Activated T-helper 2 cell treated with anti-CD3 and anti-CD28 coated beads, Interferon-gamma antibody, Interleukin-2, Interleukin-4, amounts not matched to agents 10 μg/mL and 5 μg/mL and 100 μg/mL, durations not matched to agents 14 hours and 24 hours and 36 hours (primary cell): ENCODE measurements around the gene INO80. TPM values are rescaled to one million over a fixed set of nuclear protein-coding genes. Genes with fewer than 3 reads are reported as not detected.

Source experiments
- DNase-seq: peaks from one replicate; pipeline ENCODE4 v3.0.0; 2021; ENCODE audit warnings: low spot score
- H3K27ac Mint-ChIP-seq: one replicate; pipeline ENCODE4 v1.8.0; 2021; ENCODE audit warnings: mixed read lengths
- H3K27me3 Mint-ChIP-seq: one replicate; pipeline ENCODE4 v1.8.0; 2021; ENCODE audit warnings: low read depth, mixed read lengths
- H3K36me3 Mint-ChIP-seq: one replicate; pipeline ENCODE4 v1.8.0; 2021; ENCODE audit warnings: low read depth, mixed read lengths
- H3K4me1 Mint-ChIP-seq: one replicate; pipeline ENCODE4 v1.8.0; 2021; ENCODE audit warnings: low read depth, mixed read lengths
- H3K4me3 Mint-ChIP-seq: one replicate; pipeline ENCODE4 v1.8.0; 2021; ENCODE audit warnings: low read depth, mild to moderate bottlenecking, moderate library complexity, mixed read lengths
- H3K9me3 Mint-ChIP-seq: one replicate; pipeline ENCODE4 v1.8.0; 2021; ENCODE audit warnings: mixed read lengths
- intact Hi-C: fragments of 100-400 bp; cut with micrococcal nuclease; formaldehyde crosslinking; loops from one replicate; pipeline ENCODE4 v1.15.1; 2023
- total RNA-seq: library from RNA; stranded (reverse); gene quantifications from 2 replicates; pipeline ENCODE4 v1.2.3, GENCODE V29; 2022

INO80 gene
- total RNA-seq, 1 donor from 2014 or later: 33.2 TPM

DNA sequence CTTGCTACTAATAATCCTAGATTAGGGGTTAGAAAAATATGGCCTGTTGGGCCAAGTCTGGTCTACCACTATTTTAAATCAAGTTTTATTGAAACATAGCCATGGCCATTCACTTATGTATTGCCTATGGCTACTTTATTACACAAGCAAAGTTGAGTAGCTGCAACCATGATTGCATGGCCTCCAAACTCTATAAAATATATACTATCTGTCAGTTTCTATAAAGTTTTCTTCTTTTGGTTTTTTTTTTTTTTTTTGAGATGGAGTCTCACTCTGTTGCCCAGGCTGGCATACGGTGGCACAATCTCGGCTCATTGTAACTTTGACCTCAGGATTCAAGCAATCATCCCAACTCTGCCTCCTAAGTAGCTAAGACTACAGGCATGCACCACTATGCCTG is 60.4 kb downstream of the INO80 start:
- Mint-ChIP-seq H3K4me1 (no peaks in the 10 kb centered on the region), H3K9me3 (peaks cover 2% of the 10 kb centered on the region), H3K27ac (no peak overlapping the region), H3K36me3 (peaks cover 85% of the 10 kb centered on the region), H3K4me3 (no peak overlapping the region), H3K27me3 (no peaks in the 10 kb centered on the region)
- intact Hi-C loops: no loop called here
- DNase-seq: no peak

DNA sequence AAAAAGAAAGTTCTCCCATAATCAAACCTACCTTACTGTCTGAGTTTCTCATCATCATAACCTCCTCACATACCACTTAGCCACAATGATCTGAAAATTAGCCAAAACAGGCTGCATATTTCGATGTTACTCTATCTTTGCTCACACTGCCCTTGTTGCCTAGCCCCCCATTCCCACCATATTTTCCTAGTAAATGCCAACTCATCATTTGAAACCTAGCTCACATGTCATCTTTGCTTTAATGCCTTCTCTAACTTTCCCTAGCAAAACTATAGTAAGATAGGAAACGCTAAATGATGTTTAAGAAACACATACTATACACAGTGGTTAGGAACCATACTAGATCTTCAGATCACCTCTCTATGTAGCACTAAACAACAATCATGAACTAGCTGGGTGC is 64.9 kb downstream of the INO80 start:
- Mint-ChIP-seq H3K36me3 (peaks cover 79% of the 10 kb centered on the region), H3K4me3 (no peak overlapping the region), H3K4me1 (peaks cover 2% of the 10 kb centered on the region), H3K27ac (no peak overlapping the region), H3K27me3 (no peaks in the 10 kb centered on the region), H3K9me3 (no peaks in the 10 kb centered on the region)
- DNase-seq: no peak
- intact Hi-C loops: no loop called here

DNA sequence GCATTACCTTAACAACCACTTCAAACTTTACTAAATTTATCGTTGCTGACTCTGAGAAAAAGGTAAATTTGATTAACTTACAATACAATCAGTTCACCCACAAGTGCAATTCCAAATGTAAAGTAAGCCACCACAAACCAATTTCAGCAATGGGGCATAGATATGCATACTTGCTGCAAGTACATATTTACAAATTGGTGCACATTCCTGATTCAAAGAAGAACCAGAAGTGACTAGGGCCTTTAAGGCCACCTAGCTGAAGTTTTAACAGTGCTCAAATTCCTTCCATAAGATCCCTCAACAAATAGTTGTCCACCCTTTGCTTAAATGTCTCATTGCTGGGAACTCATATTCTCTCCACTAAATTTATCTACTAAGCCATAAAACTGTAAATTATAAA is 67.2 kb downstream of the INO80 start:
- intact Hi-C loops: no loop called here
- H3K27ac Mint-ChIP-seq: no peak overlapping the region
- peaks cover 2% of the 10 kb centered on the region for H3K4me1 Mint-ChIP-seq

DNA sequence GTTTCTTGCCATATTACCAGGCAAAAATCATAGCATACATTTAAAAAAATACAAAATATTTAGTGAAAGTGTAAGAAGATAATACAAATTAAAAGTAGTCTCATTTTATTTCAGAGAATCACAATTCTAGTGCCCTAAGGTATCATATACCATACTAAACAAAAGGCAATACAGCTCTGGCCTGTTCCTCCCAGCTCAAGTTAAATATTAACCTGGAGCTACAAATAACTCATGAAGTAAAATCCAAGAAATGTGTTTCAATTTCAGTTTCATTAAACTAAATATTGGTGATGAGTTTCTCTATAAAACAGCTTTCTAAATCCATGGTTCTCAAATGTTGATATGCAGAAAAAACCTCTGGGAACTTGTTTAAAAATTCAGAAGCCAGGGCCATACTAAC is 67.7 kb downstream of the INO80 start:
- Mint-ChIP-seq H3K4me1 (peaks cover 2% of the 10 kb centered on the region), H3K27me3 (no peaks in the 10 kb centered on the region), H3K36me3 (peaks cover 78% of the 10 kb centered on the region), H3K9me3 (no peaks in the 10 kb centered on the region), H3K27ac (no peak overlapping the region), H3K4me3 (no peak overlapping the region)
- DNase-seq: no peak
- intact Hi-C loops: no loop called here

More for the DNA sequence above, 67.2 kb downstream of the INO80 start:
- Mint-ChIP-seq H3K4me3 (no peak overlapping the region), H3K27me3 (no peaks in the 10 kb centered on the region), H3K9me3 (no peaks in the 10 kb centered on the region), H3K36me3 (peaks cover 78% of the 10 kb centered on the region)
- no peak for DNase-seq

GRCh38 chr15:41047474-41047873 is 68.6 kb downstream of the INO80 start:
- Mint-ChIP-seq H3K27ac (no peak overlapping the region), H3K4me1 (peaks cover 2% of the 10 kb centered on the region), H3K4me3 (no peak overlapping the region), H3K36me3 (peaks cover 81% of the 10 kb centered on the region), H3K27me3 (no peaks in the 10 kb centered on the region), H3K9me3 (no peaks in the 10 kb centered on the region)
- DNase-seq: no peak
- intact Hi-C loops: no loop called here

- Mint-ChIP-seq H3K27ac (no peak overlapping the region), H3K9me3 (no peaks in the 10 kb centered on the region)
Measured at GRCh38 chr15:41043276-41043951, 72.7 kb downstream of the INO80 start.

DNA sequence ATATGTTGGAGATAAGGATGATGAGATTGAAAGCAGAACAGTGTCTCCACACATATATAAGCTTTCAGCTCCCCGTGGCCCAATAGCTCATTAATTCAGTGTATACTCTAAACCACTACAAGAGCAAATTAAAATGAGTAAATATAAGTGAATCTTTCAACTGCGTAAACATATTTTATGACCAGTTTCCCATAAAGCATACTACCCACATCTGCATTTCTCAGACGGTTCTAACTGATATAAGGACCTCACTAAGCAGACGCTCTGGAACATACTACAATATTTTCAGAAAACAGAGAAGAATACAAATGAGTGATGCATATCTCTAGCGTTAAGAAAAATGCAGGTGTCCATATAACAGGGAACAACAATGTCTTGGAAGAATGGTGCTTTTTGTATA is 73.2 kb downstream of the INO80 start:
- intact Hi-C loops: no loop called here
- Mint-ChIP-seq H3K27ac (no peak overlapping the region), H3K9me3 (no peaks in the 10 kb centered on the region), H3K4me3 (no peak overlapping the region), H3K36me3 (peaks cover 80% of the 10 kb centered on the region), H3K4me1 (no peaks in the 10 kb centered on the region), H3K27me3 (no peaks in the 10 kb centered on the region)
- DNase-seq: no peak

More at GRCh38 chr15:41043276-41043951, 72.7 kb downstream of the INO80 start:
- DNase-seq: no peak
- Mint-ChIP-seq H3K4me3 (no peak overlapping the region), H3K4me1 (peaks cover under 1% of the 10 kb centered on the region), H3K36me3 (peaks cover 78% of the 10 kb centered on the region), H3K27me3 (no peaks in the 10 kb centered on the region)
- intact Hi-C loops: no loop called here

GRCh38 chr15:41039121-41039520 is 77.0 kb downstream of the INO80 start:
- Mint-ChIP-seq H3K9me3 (no peaks in the 10 kb centered on the region), H3K27ac (no peak overlapping the region)
- intact Hi-C loops: no loop called here

GRCh38 chr15:41032079-41032328 is 84.1 kb downstream of the INO80 start:
- no peaks in the 10 kb centered on the region for H3K27me3 Mint-ChIP-seq
- peaks cover 37% of the 10 kb centered on the region for H3K36me3 Mint-ChIP-seq
- H3K4me1 Mint-ChIP-seq: peaks cover 7% of the 10 kb centered on the region
- no peak overlapping the region for H3K27ac Mint-ChIP-seq
- DNase-seq: no peak
- no peak overlapping the region for H3K4me3 Mint-ChIP-seq
- intact Hi-C loops: no loop called here
- H3K9me3 Mint-ChIP-seq: no peaks in the 10 kb centered on the region

More at GRCh38 chr15:41039121-41039520, 77.0 kb downstream of the INO80 start:
- Mint-ChIP-seq H3K4me1 (peaks cover 2% of the 10 kb centered on the region), H3K36me3 (peaks cover 62% of the 10 kb centered on the region), H3K4me3 (no peak overlapping the region), H3K27me3 (no peaks in the 10 kb centered on the region)
- no peak for DNase-seq

DNA sequence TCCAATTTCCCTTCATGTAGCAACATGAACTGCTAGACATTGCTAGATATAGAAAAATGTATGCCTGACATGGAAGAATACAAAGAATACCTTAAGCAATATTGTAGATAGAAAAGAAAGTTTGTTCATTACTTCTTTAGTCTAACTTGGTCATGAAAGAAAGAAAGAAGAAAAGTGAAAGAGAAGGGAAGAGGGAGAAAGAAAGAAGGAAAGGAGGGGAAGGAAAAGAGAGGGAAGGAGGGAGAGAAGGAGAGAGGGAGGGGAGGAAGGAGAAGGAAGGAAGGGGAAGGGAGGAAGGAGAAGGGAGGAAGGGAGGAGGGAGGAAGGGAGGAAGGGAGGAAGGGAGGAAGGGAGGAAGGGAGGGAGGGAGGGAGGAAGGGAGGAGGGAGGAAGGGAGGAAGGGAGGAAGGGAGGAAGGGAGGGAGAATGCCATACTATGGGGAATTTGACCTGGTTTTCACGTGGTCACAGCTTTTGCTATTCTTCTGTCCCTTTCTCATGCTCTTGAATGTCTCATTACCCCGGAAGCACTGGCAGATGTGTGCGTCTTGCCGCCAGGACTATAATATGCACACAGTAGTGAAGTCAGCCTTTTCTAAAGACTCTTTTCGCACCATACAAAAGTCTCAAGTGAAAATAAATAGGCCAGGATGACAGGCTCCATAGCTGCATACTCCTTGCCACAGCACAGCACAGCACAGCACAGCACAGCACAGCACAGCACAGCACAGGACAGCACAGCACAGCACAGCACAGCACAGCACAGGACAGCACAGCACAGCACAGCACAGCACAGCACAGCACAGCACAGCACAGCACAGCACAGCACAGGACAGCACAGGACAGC is 84.6 kb downstream of the INO80 start:
- Mint-ChIP-seq H3K4me1 (peaks cover 7% of the 10 kb centered on the region), H3K27me3 (no peaks in the 10 kb centered on the region), H3K36me3 (peaks cover 42% of the 10 kb centered on the region), H3K4me3 (no peak overlapping the region), H3K9me3 (no peaks in the 10 kb centered on the region), H3K27ac (no peak overlapping the region)
- intact Hi-C loops: no loop called here
- DNase-seq: no peak

DNA sequence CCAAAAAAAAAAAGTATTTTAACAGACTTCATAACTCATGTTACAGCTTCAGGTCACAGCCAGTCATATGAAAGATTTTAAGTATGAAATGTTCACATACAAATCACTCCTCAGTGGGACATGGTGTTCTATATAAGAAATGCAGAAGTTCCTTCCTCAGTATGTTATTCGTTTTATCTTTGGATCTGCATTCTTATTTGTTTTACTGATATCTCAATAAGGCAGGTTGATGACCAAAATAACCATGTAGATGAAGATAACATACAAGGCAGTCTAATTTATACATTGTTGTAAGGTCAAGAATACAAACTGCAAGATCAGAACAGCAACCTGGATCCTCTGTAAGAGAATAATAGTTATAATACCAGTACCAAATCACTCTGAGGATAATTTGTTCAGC is 87.2 kb downstream of the INO80 start:
- no peaks in the 10 kb centered on the region for H3K27me3 Mint-ChIP-seq
- H3K9me3 Mint-ChIP-seq: no peaks in the 10 kb centered on the region
- intact Hi-C loops: loop anchor here (10.0 kb wide), 1 partner anchor 156 kb away; no protein-coding TSS in a partner anchor
- H3K4me1 Mint-ChIP-seq: peaks cover 5% of the 10 kb centered on the region
- no peak overlapping the region for H3K4me3 Mint-ChIP-seq
- DNase-seq: no peak
- H3K36me3 Mint-ChIP-seq: peaks cover 37% of the 10 kb centered on the region
- no peak overlapping the region for H3K27ac Mint-ChIP-seq

- DNase-seq: no peak
- intact Hi-C loops: loop anchor here (10.0 kb wide), 1 partner anchor 159 kb away; no protein-coding TSS in a partner anchor
- Mint-ChIP-seq H3K4me3 (no peak overlapping the region), H3K4me1 (no peaks in the 10 kb centered on the region), H3K9me3 (no peaks in the 10 kb centered on the region), H3K27ac (no peak overlapping the region), H3K27me3 (no peaks in the 10 kb centered on the region), H3K36me3 (peaks cover 41% of the 10 kb centered on the region)
Measured at GRCh38 chr15:41025393-41025792, 90.7 kb downstream of the INO80 start.

DNA sequence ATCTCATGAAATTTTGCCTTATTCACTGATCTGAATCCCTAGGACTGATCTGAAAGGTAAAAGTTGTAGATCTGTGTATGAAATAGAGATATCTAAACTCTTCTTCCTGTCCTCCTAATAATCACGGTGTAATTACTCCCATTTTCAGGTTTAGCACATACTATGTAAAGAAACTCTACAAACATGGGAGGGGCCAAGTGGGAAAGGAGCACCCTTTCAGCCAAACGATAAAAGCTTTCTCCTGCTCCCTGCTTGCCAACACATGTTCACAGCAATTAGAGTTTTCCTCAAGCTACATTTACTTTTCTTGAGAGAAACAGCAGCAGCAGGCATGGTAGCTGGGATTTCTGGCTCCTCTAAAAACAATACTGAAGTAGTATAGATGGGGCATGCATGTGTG is 91.2 kb downstream of the INO80 start:
- no peak overlapping the region for H3K4me3 Mint-ChIP-seq
- H3K9me3 Mint-ChIP-seq: no peaks in the 10 kb centered on the region
- no peak overlapping the region for H3K27ac Mint-ChIP-seq
- H3K36me3 Mint-ChIP-seq: peaks cover 43% of the 10 kb centered on the region
- DNase-seq: no peak
- no peaks in the 10 kb centered on the region for H3K4me1 Mint-ChIP-seq
- no peaks in the 10 kb centered on the region for H3K27me3 Mint-ChIP-seq
- intact Hi-C loops: loop anchor here (10.0 kb wide), 1 partner anchor 160 kb away; no protein-coding TSS in a partner anchor
